A673 (cell line): ENCODE results near the gene CCDC148. TPM values are rescaled to one million over a fixed set of nuclear protein-coding genes. Genes with fewer than 3 reads are reported as not detected.
A peak's percentile ranks its signal among the peaks of the same experiment; 100 is the strongest.

Experiments
- BruUV-seq: library from RNA; stranded (reverse); fragments of 400-500 nt; replicated peaks from 2 replicates; lab custom pipeline; 2021; lab: Mats Ljungman, UMichigan
- CTCF ChIA-PET: fragments of 300-600 bp; sonication (Branson Sonifier 250); formaldehyde crosslinking; loops from one replicate; lab custom pipeline; 2022; ENCODE audit warnings: antibody characterized with exemption; lab: Charles Lee
- POLR2A ChIA-PET: fragments of 300-600 bp; sonication (Branson Sonifier 250); formaldehyde crosslinking; loops from one replicate; lab custom pipeline; 2022; ENCODE audit warnings: antibody characterized with exemption; ENCODE audit not compliant: low non-redundant PET; lab: Charles Lee
- DNase-seq: peaks from one replicate; pipeline ENCODE4 v3.0.0-alpha.2; 2015; ENCODE audit warnings: low spot score
- H3K27ac ChIP-seq: fragments of 200-600 bp; sonication (generic); 2 replicates; pipeline ENCODE4 v1.5.1; 2016; ENCODE audit warnings: mixed run types, low read depth, mild to moderate bottlenecking, mixed read lengths, antibody characterized with exemption, low read length; ENCODE audit not compliant: poor library complexity, severe bottlenecking
- H3K27me3 ChIP-seq: fragments of 200-600 bp; sonication (generic); replicated peaks from 2 replicates; pipeline ENCODE4 v1.6.1; 2017; ENCODE audit warnings: mixed run types, low read depth, mild to moderate bottlenecking, mixed read lengths, antibody characterized with exemption, low read length; ENCODE audit not compliant: insufficient read depth, poor library complexity
- H3K36me3 ChIP-seq: fragments of 200-600 bp; sonication (generic); 2 replicates; pipeline ENCODE4 v1.6.1; 2016; ENCODE audit warnings: mixed run types, mild to moderate bottlenecking, mixed read lengths, antibody characterized with exemption, low read length; ENCODE audit not compliant: insufficient read depth, poor library complexity, severe bottlenecking
- H3K4me1 ChIP-seq: fragments of 200-600 bp; sonication (generic); 2 replicates; pipeline ENCODE4 v1.6.1; 2017; ENCODE audit warnings: mixed run types, mild to moderate bottlenecking, mixed read lengths, antibody characterized with exemption, low read length; ENCODE audit not compliant: insufficient read depth, poor library complexity, severe bottlenecking
- H3K4me3 ChIP-seq: fragments of 200-600 bp; sonication (generic); 2 replicates; pipeline ENCODE4 v1.5.1; 2016; ENCODE audit warnings: low read depth, mixed run types, mild to moderate bottlenecking, mixed read lengths, low read length; ENCODE audit not compliant: poor library complexity, severe bottlenecking
- H3K9me3 ChIP-seq: fragments of 200-600 bp; sonication (generic); 2 replicates; pipeline ENCODE4 v1.6.1; 2016; ENCODE audit warnings: mixed run types, low read depth, mild to moderate bottlenecking, mixed read lengths, antibody characterized with exemption, low read length; ENCODE audit not compliant: poor library complexity, severe bottlenecking
- CTCF ChIP-seq: fragments of 300-800, 200-600 bp; sonication (generic); conservative IDR thresholded peaks from 2 replicates; pipeline ENCODE4 v1.5.1; 2017; ENCODE audit warnings: low read depth, mild to moderate bottlenecking, antibody characterized with exemption, low read length, moderate library complexity, mixed read lengths
- EZH2 ChIP-seq: fragments of 200-600 bp; sonication (generic); IDR thresholded peaks from 2 replicates; pipeline ENCODE4 v1.6.1; 2017; ENCODE audit warnings: borderline replicate concordance, low read depth, mild to moderate bottlenecking, mixed read lengths, antibody characterized with exemption, low read length; ENCODE audit not compliant: poor library complexity, severe bottlenecking
- intact Hi-C: fragments of 100-400 bp; cut with micrococcal nuclease; formaldehyde crosslinking; loops from one replicate; pipeline ENCODE4 v1.10.0; 2022; ENCODE audit not compliant: unreplicated experiment
- total RNA-seq: library from RNA; stranded (reverse); gene quantifications from 2 replicates; pipeline ENCODE4 v1.2.3, GENCODE V29; 2021

CCDC148 gene
- total RNA-seq, 1 experiment from 2014 or later = 0.90 TPM

GRCh38 chr2:158493458-158493857 lies 36.9 kb upstream of the CCDC148 start:
- Histone ChIP-seq H3K9me3 (no peaks in the 10 kb centered on the region), H3K27me3 (no peaks in the 10 kb centered on the region), H3K4me1 (peaks cover 40% of the 10 kb centered on the region), H3K27ac (no peak overlapping the region), H3K4me3 (no peak overlapping the region), H3K36me3 (no peaks in the 10 kb centered on the region)
- TF ChIP-seq EZH2 = no peak
- TF ChIP-seq CTCF = no peak
- no TSS peak for BruUV-seq
- CTCF ChIA-PET = no interaction called here
- intact Hi-C loops = no loop called here
- no peak for DNase-seq
- POLR2A ChIA-PET = no interaction called here

- H3K4me1 ChIP-seq = peaks cover 61% of the 10 kb centered on the region
- no peak for TF ChIP-seq CTCF
- TF ChIP-seq EZH2 = no peak
These were observed 34.5 kb upstream of the CCDC148 start for GRCh38 chr2:158491072-158491471.

GRCh38 chr2:158489366-158490112 lies 33.0 kb upstream of the CCDC148 start:
- H3K36me3 ChIP-seq = no peaks in the 10 kb centered on the region
- H3K9me3 ChIP-seq = no peaks in the 10 kb centered on the region
- H3K4me1 ChIP-seq = peaks cover 74% of the 10 kb centered on the region
- ChIA-PET CTCF (no interaction called here), POLR2A (no interaction called here)
- DNase-seq = peak; percentile 76
- BruUV-seq = no TSS peak
- peak overlapping the region; percentile 49 for H3K27ac ChIP-seq
- no peak overlapping the region for H3K4me3 ChIP-seq
- intact Hi-C loops = no loop called here
- TF ChIP-seq CTCF (0 out of 2 replicates have a peak, but pooled peaks have one; percentile 27), EZH2 (no peak)
- no peaks in the 10 kb centered on the region for H3K27me3 ChIP-seq

More at GRCh38 chr2:158491072-158491471, 34.5 kb upstream of the CCDC148 start:
- Histone ChIP-seq H3K27me3 (no peaks in the 10 kb centered on the region), H3K9me3 (no peaks in the 10 kb centered on the region), H3K27ac (no peak overlapping the region), H3K4me3 (no peak overlapping the region), H3K36me3 (no peaks in the 10 kb centered on the region)
- ChIA-PET CTCF (interaction anchor here (0.5 kb wide), 1 partner anchor 1846 kb away, joined by 11 read pairs; no protein-coding TSS in a partner anchor), POLR2A (no interaction called here)
- intact Hi-C loops = no loop called here
- BruUV-seq = no TSS peak
- DNase-seq = no peak
